ENCODE data around the gene MYO9B. TPM values are rescaled to one million over a fixed set of nuclear protein-coding genes. Genes with fewer than 3 reads are reported as not detected.

The MYO9B gene
- total RNA-seq, 1 experiment from 2014 or later, result 94.3 TPM

GRCh38 chr19:17183271-17183761 lies 107.7 kb downstream of the MYO9B start (continued):
- TF ChIP-seq, protein P1, sequence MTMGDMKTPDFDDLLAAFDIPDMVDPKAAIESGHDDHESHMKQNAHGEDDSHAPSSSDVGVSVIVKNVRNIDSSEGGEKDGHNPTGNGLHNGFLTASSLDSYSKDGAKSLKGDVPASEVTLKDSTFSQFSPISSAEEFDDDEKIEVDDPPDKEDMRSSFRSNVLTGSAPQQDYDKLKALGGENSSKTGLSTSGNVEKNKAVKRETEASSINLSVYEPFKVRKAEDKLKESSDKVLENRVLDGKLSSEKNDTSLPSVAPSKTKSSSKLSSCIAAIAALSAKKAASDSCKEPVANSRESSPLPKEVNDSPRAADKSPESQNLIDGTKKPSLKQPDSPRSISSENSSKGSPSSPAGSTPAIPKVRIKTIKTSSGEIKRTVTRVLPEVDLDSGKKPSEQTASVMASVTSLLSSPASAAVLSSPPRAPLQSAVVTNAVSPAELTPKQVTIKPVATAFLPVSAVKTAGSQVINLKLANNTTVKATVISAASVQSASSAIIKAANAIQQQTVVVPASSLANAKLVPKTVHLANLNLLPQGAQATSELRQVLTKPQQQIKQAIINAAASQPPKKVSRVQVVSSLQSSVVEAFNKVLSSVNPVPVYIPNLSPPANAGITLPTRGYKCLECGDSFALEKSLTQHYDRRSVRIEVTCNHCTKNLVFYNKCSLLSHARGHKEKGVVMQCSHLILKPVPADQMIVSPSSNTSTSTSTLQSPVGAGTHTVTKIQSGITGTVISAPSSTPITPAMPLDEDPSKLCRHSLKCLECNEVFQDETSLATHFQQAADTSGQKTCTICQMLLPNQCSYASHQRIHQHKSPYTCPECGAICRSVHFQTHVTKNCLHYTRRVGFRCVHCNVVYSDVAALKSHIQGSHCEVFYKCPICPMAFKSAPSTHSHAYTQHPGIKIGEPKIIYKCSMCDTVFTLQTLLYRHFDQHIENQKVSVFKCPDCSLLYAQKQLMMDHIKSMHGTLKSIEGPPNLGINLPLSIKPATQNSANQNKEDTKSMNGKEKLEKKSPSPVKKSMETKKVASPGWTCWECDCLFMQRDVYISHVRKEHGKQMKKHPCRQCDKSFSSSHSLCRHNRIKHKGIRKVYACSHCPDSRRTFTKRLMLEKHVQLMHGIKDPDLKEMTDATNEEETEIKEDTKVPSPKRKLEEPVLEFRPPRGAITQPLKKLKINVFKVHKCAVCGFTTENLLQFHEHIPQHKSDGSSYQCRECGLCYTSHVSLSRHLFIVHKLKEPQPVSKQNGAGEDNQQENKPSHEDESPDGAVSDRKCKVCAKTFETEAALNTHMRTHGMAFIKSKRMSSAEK (CRISPR knock-in tag; IDR thresholded peaks at IDR 0.05; ENCODE audit: borderline replicate concordance), result no peak
- TF ChIP-seq E2F5 (CRISPR knock-in tag; IDR thresholded peaks at IDR 0.05) (no peak), NFYB (CRISPR knock-in tag; conservative IDR thresholded peaks at IDR 0.05; ENCODE audit: low read depth) (no peak), SMAD3 (CRISPR knock-in tag; IDR thresholded peaks at IDR 0.05; ENCODE audit: borderline replicate concordance) (no peak), NFE2L1 (CRISPR knock-in tag; IDR thresholded peaks at IDR 0.05) (no peak), MXD4 (CRISPR knock-in tag; IDR thresholded peaks at IDR 0.05; ENCODE audit: borderline replicate concordance) (no peak)
- TF ChIP-seq, protein P2, sequence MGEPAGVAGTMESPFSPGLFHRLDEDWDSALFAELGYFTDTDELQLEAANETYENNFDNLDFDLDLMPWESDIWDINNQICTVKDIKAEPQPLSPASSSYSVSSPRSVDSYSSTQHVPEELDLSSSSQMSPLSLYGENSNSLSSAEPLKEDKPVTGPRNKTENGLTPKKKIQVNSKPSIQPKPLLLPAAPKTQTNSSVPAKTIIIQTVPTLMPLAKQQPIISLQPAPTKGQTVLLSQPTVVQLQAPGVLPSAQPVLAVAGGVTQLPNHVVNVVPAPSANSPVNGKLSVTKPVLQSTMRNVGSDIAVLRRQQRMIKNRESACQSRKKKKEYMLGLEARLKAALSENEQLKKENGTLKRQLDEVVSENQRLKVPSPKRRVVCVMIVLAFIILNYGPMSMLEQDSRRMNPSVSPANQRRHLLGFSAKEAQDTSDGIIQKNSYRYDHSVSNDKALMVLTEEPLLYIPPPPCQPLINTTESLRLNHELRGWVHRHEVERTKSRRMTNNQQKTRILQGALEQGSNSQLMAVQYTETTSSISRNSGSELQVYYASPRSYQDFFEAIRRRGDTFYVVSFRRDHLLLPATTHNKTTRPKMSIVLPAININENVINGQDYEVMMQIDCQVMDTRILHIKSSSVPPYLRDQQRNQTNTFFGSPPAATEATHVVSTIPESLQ (CRISPR knock-in tag; IDR thresholded peaks at IDR 0.05), result no peak

DNA sequence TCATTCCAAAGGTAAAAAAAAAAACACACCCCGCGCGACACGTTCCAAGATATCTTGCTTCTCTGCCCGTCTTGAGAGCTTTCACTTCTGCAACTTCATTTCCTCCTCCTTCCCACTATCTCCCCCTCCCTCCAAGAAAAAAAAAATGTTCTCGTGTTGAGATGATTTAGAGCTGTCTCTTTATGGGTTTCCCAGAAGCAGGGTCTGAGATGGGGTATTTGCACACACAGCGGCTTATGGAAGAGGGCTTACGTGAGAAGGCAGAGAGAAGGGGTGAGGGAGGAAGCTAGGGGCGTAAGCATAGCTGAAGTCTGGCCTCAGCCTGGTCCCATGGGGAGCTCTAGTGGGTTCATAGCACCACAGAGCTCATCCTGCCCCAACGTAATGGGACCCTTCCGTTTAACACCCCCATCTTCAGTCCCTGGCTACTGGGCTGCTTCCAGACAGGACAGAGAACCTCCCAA lies 108.3 kb downstream of the MYO9B start:
- no peak overlapping the region for H3K4me3 Mint-ChIP-seq
- peak overlapping the region; percentile 31; the same call in 1 of the 2 replicates for H3K27ac Mint-ChIP-seq
- peaks cover 14% of the 10 kb centered on the region for H3K4me1 Mint-ChIP-seq
- ChIA-PET CTCF (interaction anchor here (2.0 kb wide), 1 partner anchor 115 kb away, joined by 7 read pairs; no protein-coding TSS in a partner anchor), POLR2A (no interaction called here)
- no peaks in the 10 kb centered on the region for H3K9me3 Mint-ChIP-seq
- peaks cover 13% of the 10 kb centered on the region for H3K36me3 Mint-ChIP-seq
- DNase-seq (ENCODE audit: low spot score), result no peak
- H3K27me3 Mint-ChIP-seq (ENCODE audit: low read depth), result no peaks in the 10 kb centered on the region
- ATAC-seq, result no peak
- no peak for TF ChIP-seq ETV6 (CRISPR knock-in tag; IDR thresholded peaks at IDR 0.05)
- no peak for TF ChIP-seq IRF2 (CRISPR knock-in tag; IDR thresholded peaks at IDR 0.05; ENCODE audit: borderline replicate concordance, low read depth)
- TF ChIP-seq TP53 (CRISPR knock-in tag; IDR thresholded peaks at IDR 0.05), result no peak
- TF ChIP-seq TCF7 (CRISPR knock-in tag; IDR thresholded peaks at IDR 0.05; ENCODE audit: low read depth), result no peak
- no peak for TF ChIP-seq RORB (CRISPR knock-in tag; IDR thresholded peaks at IDR 0.05)
- TF ChIP-seq, protein P3, sequence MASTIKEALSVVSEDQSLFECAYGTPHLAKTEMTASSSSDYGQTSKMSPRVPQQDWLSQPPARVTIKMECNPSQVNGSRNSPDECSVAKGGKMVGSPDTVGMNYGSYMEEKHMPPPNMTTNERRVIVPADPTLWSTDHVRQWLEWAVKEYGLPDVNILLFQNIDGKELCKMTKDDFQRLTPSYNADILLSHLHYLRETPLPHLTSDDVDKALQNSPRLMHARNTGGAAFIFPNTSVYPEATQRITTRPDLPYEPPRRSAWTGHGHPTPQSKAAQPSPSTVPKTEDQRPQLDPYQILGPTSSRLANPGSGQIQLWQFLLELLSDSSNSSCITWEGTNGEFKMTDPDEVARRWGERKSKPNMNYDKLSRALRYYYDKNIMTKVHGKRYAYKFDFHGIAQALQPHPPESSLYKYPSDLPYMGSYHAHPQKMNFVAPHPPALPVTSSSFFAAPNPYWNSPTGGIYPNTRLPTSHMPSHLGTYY (CRISPR knock-in tag; IDR thresholded peaks at IDR 0.05), result no peak
- TF ChIP-seq SMAD3 (CRISPR knock-in tag; IDR thresholded peaks at IDR 0.05; ENCODE audit: borderline replicate concordance), result no peak
- no peak for TF ChIP-seq FOXP1 (CRISPR knock-in tag; IDR thresholded peaks at IDR 0.05; ENCODE audit: borderline replicate concordance)
- TF ChIP-seq, protein P2 (CRISPR knock-in tag; IDR thresholded peaks at IDR 0.05), result no peak
- TF ChIP-seq, protein P4, sequence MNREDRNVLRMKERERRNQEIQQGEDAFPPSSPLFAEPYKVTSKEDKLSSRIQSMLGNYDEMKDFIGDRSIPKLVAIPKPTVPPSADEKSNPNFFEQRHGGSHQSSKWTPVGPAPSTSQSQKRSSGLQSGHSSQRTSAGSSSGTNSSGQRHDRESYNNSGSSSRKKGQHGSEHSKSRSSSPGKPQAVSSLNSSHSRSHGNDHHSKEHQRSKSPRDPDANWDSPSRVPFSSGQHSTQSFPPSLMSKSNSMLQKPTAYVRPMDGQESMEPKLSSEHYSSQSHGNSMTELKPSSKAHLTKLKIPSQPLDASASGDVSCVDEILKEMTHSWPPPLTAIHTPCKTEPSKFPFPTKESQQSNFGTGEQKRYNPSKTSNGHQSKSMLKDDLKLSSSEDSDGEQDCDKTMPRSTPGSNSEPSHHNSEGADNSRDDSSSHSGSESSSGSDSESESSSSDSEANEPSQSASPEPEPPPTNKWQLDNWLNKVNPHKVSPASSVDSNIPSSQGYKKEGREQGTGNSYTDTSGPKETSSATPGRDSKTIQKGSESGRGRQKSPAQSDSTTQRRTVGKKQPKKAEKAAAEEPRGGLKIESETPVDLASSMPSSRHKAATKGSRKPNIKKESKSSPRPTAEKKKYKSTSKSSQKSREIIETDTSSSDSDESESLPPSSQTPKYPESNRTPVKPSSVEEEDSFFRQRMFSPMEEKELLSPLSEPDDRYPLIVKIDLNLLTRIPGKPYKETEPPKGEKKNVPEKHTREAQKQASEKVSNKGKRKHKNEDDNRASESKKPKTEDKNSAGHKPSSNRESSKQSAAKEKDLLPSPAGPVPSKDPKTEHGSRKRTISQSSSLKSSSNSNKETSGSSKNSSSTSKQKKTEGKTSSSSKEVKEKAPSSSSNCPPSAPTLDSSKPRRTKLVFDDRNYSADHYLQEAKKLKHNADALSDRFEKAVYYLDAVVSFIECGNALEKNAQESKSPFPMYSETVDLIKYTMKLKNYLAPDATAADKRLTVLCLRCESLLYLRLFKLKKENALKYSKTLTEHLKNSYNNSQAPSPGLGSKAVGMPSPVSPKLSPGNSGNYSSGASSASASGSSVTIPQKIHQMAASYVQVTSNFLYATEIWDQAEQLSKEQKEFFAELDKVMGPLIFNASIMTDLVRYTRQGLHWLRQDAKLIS (CRISPR knock-in tag; IDR thresholded peaks at IDR 0.05; ENCODE audit: borderline replicate concordance), result no peak
- no peak for TF ChIP-seq E2F5 (CRISPR knock-in tag; IDR thresholded peaks at IDR 0.05)
- TF ChIP-seq, protein P5, sequence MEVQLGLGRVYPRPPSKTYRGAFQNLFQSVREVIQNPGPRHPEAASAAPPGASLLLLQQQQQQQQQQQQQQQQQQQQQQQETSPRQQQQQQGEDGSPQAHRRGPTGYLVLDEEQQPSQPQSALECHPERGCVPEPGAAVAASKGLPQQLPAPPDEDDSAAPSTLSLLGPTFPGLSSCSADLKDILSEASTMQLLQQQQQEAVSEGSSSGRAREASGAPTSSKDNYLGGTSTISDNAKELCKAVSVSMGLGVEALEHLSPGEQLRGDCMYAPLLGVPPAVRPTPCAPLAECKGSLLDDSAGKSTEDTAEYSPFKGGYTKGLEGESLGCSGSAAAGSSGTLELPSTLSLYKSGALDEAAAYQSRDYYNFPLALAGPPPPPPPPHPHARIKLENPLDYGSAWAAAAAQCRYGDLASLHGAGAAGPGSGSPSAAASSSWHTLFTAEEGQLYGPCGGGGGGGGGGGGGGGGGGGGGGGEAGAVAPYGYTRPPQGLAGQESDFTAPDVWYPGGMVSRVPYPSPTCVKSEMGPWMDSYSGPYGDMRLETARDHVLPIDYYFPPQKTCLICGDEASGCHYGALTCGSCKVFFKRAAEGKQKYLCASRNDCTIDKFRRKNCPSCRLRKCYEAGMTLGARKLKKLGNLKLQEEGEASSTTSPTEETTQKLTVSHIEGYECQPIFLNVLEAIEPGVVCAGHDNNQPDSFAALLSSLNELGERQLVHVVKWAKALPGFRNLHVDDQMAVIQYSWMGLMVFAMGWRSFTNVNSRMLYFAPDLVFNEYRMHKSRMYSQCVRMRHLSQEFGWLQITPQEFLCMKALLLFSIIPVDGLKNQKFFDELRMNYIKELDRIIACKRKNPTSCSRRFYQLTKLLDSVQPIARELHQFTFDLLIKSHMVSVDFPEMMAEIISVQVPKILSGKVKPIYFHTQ (CRISPR knock-in tag; IDR thresholded peaks at IDR 0.05), result no peak
